ENCODE measurements around the gene SIVA1.
A peak's percentile ranks its signal among the peaks of the same experiment; 100 is the strongest.

The SIVA1 gene

GRCh38 chr14:104770072-104770579, 17.2 kb downstream of the SIVA1 start:
- TF ChIP-seq CTCF (conservative IDR thresholded peaks at IDR 0.05; ENCODE audit: low read depth), result no peak
- DNase-seq (ENCODE audit: low spot score), result no peak
- H3K27ac ChIP-seq, result peak overlapping the region; percentile 65
- ChIA-PET CTCF (interaction anchor here (0.6 to 2.2 kb wide), 3 partner anchors 56 to 69 kb away, joined by 3 to 25 read pairs (median 4); no protein-coding TSS in a partner anchor), POLR2A (ENCODE audit: low non-redundant PET) (no interaction called here)

- POLR2A ChIA-PET (ENCODE audit: low non-redundant PET), result no interaction called here
- TF ChIP-seq CTCF (conservative IDR thresholded peaks at IDR 0.05; ENCODE audit: low read depth), result peak; percentile 33
- H3K27ac ChIP-seq, result peak overlapping the region; percentile 65
- no peak for DNase-seq (ENCODE audit: low spot score)
- CTCF ChIA-PET, result interaction anchor here (1.0 to 1.5 kb wide), 2 partner anchors 9 to 56 kb away, joined by 3 to 4 read pairs; no protein-coding TSS in a partner anchor
Observed at GRCh38 chr14:104770851-104771272, 17.9 kb downstream of the SIVA1 start.

DNA sequence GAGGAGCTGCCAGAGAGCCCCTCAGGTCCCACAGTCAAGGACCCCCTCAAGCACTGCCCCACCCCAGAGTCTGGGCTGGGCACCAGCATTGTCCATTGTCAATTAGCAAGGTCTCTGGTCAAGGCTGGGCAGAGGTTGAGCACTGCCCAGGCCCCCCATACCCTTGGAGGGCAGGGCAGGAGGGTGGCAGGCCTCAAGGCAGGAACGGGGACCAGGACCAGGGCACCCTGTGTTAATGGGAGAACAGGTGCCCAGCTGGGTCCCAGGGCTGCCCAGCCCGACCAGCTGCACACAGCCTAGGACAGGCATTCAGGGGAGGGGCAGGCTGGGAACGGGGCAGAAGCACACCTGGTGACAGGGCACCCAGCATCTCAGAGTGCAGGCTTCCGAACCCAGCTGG, 18.4 kb downstream of the SIVA1 start:
- ChIA-PET POLR2A (ENCODE audit: low non-redundant PET) (no interaction called here), CTCF (interaction anchor here (1.0 to 1.5 kb wide), 2 partner anchors 9 to 55 kb away, joined by 3 to 4 read pairs; no protein-coding TSS in a partner anchor)
- no peak for TF ChIP-seq CTCF (conservative IDR thresholded peaks at IDR 0.05; ENCODE audit: low read depth)
- H3K27ac ChIP-seq, result peak overlapping the region; percentile 65
- no peak for DNase-seq (ENCODE audit: low spot score)

- no peak for DNase-seq (ENCODE audit: low spot score)
- TF ChIP-seq CTCF (conservative IDR thresholded peaks at IDR 0.05; ENCODE audit: low read depth), result no peak
- CTCF ChIA-PET, result no interaction called here
- POLR2A ChIA-PET (ENCODE audit: low non-redundant PET), result no interaction called here
- peak overlapping the region; percentile 65 for H3K27ac ChIP-seq
Observed at GRCh38 chr14:104771918-104772706, 19.2 kb downstream of the SIVA1 start.

DNA sequence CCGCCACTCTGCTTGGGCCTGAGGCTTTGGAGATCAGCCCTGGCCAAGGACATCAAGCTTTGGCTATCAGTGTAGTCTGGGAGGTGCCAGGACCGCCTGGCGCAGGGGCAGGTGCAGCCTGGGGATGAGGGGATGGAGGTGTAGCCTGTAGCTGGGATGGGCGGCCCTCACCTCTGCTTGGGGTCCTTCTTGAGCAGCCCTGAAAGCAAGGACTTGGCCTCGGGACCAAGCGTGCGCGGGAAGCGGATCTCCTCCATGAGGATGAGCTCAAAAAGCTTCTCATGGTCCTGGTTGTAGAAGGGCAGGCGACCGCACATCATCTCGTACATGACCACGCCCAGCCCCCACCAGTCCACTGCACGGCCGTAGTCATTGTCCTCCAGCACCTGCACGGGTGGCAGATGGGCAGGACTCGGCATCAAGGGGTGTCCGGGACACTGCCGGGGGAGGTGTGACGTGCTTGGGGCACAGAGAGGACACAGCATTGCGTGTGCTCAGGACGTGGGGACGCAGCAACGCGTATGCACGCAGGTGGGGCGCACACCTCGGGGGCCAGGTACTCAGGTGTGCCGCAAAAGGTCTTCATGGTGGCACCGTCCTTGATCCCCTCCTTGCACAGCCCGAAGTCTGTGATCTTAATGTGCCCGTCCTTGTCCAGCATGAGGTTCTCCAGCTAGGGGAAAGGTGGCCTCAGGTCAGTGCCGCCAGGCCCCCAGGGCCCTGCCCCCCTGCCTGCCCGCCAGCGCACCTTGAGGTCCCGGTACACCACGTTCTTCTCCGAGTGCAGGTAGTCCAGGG, 20.0 kb downstream of the SIVA1 start:
- no peak for TF ChIP-seq CTCF (conservative IDR thresholded peaks at IDR 0.05; ENCODE audit: low read depth)
- DNase-seq (ENCODE audit: low spot score), result no peak
- ChIA-PET CTCF (no interaction called here), POLR2A (ENCODE audit: low non-redundant PET) (no interaction called here)
- H3K27ac ChIP-seq, result peak overlapping the region; percentile 28; the same call in 1 of the 2 replicates

All from RWPE1 (cell line).